Sigmoid colon (tissue), 7 donors: ENCODE measurements around the gene ARSI. TPM values are rescaled to one million over a fixed set of nuclear protein-coding genes. Genes with fewer than 3 reads are reported as not detected.

Experiments used
- DNase-seq: peaks from one replicate; pipeline ENCODE4 v3.0.0-alpha.2; 2019
- H3K27ac ChIP-seq, 4 donors: fragments of 200-600 bp; sonication (generic); one replicate each; pipeline ENCODE4 v1.5.1; 2016 to 2019; ENCODE audit warnings: mild to moderate bottlenecking in 1 of 4
- H3K27me3 ChIP-seq, 3 donors: fragments of 200-600 bp; sonication (generic); one replicate each; pipeline ENCODE4 v1.5.1; 2019; ENCODE audit warnings: mild to moderate bottlenecking in 1 of 3
- H3K36me3 ChIP-seq, 4 donors: fragments of 200-600 bp; sonication (generic); one replicate each; pipeline ENCODE4 v1.5.1; 2016 to 2019
- H3K4me1 ChIP-seq, 4 donors: fragments of 200-600 bp; sonication (generic); one replicate each; pipeline ENCODE4 v1.5.1; 2017 to 2019
- H3K4me3 ChIP-seq, 4 donors: fragments of 200-600 bp; sonication (generic); one replicate each; pipeline ENCODE4 v1.5.1; 2017 to 2019; ENCODE audit warnings: mild to moderate bottlenecking in 2 of 4, moderate library complexity in 1 of 4
- H3K9me3 ChIP-seq, 4 donors: fragments of 200-600 bp in 3 of 4; sonication (generic) in 3 of 4; one replicate each; pipeline versions ENCODE4 v1.5.1 to v1.6.1; 2013 to 2019
- CTCF ChIP-seq, 4 experiments: fragments of 450-650 bp in 3 of 4; fragments of 200-600 bp in 1 of 4; IDR thresholded peaks; one replicate each; pipeline ENCODE4 v1.5.1; 2016 to 2019; ENCODE audit warnings: antibody characterized with exemption in 4 of 4, mild to moderate bottlenecking in 3 of 4, moderate library complexity in 2 of 4
- EP300 ChIP-seq, 4 donors: sonication (generic); formaldehyde crosslinking; IDR thresholded peaks; one replicate each; pipeline ENCODE4 v1.6.1; 2017; ENCODE audit warnings: antibody characterized with exemption in 4 of 4
- POLR2A ChIP-seq, 2 donors: fragments of 450-650 bp; IDR thresholded peaks; one replicate each; pipeline ENCODE4 v1.6.1; 2016; ENCODE audit warnings: antibody characterized with exemption in 2 of 2, mild to moderate bottlenecking in 2 of 2, moderate library complexity in 2 of 2
- POLR2AphosphoS5 ChIP-seq, 4 donors: sonication (generic); formaldehyde crosslinking; IDR thresholded peaks; one replicate each; pipeline ENCODE4 v1.6.1; 2017; ENCODE audit warnings: antibody characterized with exemption in 4 of 4
- WGBS, 2 donors: extraction: QIAGEN DNeasy Blood & Tissue Kit; methylation state at CpG; one replicate each; pipeline ENCODE4 v1.1.7; 2013; 5-methylcytosine and 5-hydroxymethylcytosine counted together
- intact Hi-C: fragments of 100-400 bp; cut with DNase I; formaldehyde crosslinking; loops from one replicate; pipeline ENCODE4 v1.15.1; 2023
- polyA plus RNA-seq, 3 donors: library from polyadenylated mRNA; stranded (reverse); fragments of 200-250 nt; gene quantifications; one replicate each; pipeline ENCODE4 v1.2.3, GENCODE V29; 2013
- total RNA-seq, 4 donors: library from RNA; depleted of rRNA; stranded (reverse); fragments of >200 nt; gene quantifications; one replicate each; pipeline ENCODE4 v1.1.0, GENCODE V29; 2016
- donor health status: healthy with polysubstance abuse.
- donor health status: Bipolar disorder and iron deficiency.
- donor health status: healthy.

The ARSI gene
- total and polyA plus RNA-seq, 7 donors, result 0.63 to 3.3 (median 1.5) TPM; not detected in 2

- no peak for TF ChIP-seq POLR2AphosphoS5 (IDR thresholded peaks at IDR 0.05)
- no peak for TF ChIP-seq EP300 (IDR thresholded peaks at IDR 0.05)
- TF ChIP-seq CTCF (IDR thresholded peaks at IDR 0.05), result no peak
- TF ChIP-seq POLR2A (IDR thresholded peaks at IDR 0.05), result no peak
- peak; percentile 54 for DNase-seq
- intact Hi-C loops, result no loop called here
- Histone ChIP-seq H3K27ac (peak overlapping the region in 1 of 4 donors; percentile 41), H3K27me3 (no peaks in the 10 kb centered on the region), H3K9me3 (no peaks in the 10 kb centered on the region), H3K4me1 (peaks cover 0 to 44% (median 32%) of the 10 kb centered on the region in 4 donors), H3K4me3 (no peak overlapping the region), H3K36me3 (no peaks in the 10 kb centered on the region)
- 93% methylated on average over 7 of the region's 7 CpGs for WGBS, 2 donors
These were observed 6.2 kb downstream of the ARSI start for GRCh38 chr5:150296496-150296895.

GRCh38 chr5:150295741-150296486, 6.8 kb downstream of the ARSI start:
- Histone ChIP-seq H3K36me3 (no peaks in the 10 kb centered on the region), H3K9me3 (no peaks in the 10 kb centered on the region), H3K27me3 (no peaks in the 10 kb centered on the region), H3K4me1 (peaks cover 0 to 38% (median 28%) of the 10 kb centered on the region in 4 donors), H3K4me3 (no peak overlapping the region), H3K27ac (peak overlapping the region in 1 of 4 donors; percentile 41)
- intact Hi-C loops, result no loop called here
- WGBS, 2 donors, result 90 to 92% methylated on average over 17 of the region's 17 CpGs
- DNase-seq, result peak; percentile 50
- no peak for TF ChIP-seq POLR2AphosphoS5 (IDR thresholded peaks at IDR 0.05)
- TF ChIP-seq EP300 (IDR thresholded peaks at IDR 0.05), result no peak
- no peak for TF ChIP-seq POLR2A (IDR thresholded peaks at IDR 0.05)
- no peak for TF ChIP-seq CTCF (IDR thresholded peaks at IDR 0.05)

GRCh38 chr5:150295172-150295634, 7.5 kb downstream of the ARSI start:
- Histone ChIP-seq H3K36me3 (no peaks in the 10 kb centered on the region), H3K27ac (peak overlapping the region in 2 of 4 donors; percentile 33 to 41), H3K4me1 (peaks cover 0 to 32% (median 26%) of the 10 kb centered on the region in 4 donors), H3K4me3 (no peak overlapping the region), H3K27me3 (no peaks in the 10 kb centered on the region), H3K9me3 (no peaks in the 10 kb centered on the region)
- TF ChIP-seq POLR2AphosphoS5 (IDR thresholded peaks at IDR 0.05) (no peak), CTCF (IDR thresholded peaks at IDR 0.05) (no peak), EP300 (IDR thresholded peaks at IDR 0.05) (no peak), POLR2A (IDR thresholded peaks at IDR 0.05) (no peak)
- 20 to 60% methylated on average over 10 of the region's 10 CpGs for WGBS, 2 donors
- peak; percentile 73 for DNase-seq
- intact Hi-C loops, result no loop called here

GRCh38 chr5:150294551-150295071, 8.1 kb downstream of the ARSI start:
- 80 to 87% methylated on average over 10 of the region's 10 CpGs for WGBS, 2 donors
- peak; percentile 52 for DNase-seq
- no peaks in the 10 kb centered on the region for H3K27me3 ChIP-seq
- no peaks in the 10 kb centered on the region for H3K36me3 ChIP-seq
- intact Hi-C loops, result no loop called here
- no peak overlapping the region for H3K4me3 ChIP-seq
- H3K27ac ChIP-seq, result peak overlapping the region in 1 of 4 donors; percentile 41
- TF ChIP-seq CTCF (IDR thresholded peaks at IDR 0.05) (no peak), EP300 (IDR thresholded peaks at IDR 0.05) (no peak), POLR2A (IDR thresholded peaks at IDR 0.05) (no peak), POLR2AphosphoS5 (IDR thresholded peaks at IDR 0.05) (no peak)
- H3K4me1 ChIP-seq, result peaks cover 0 to 26% (median 21%) of the 10 kb centered on the region in 4 donors
- no peaks in the 10 kb centered on the region for H3K9me3 ChIP-seq
